Smooth muscle cell (in vitro differentiated cells): Measurements from ENCODE around the gene VPS8. TPM values are rescaled to one million over a fixed set of nuclear protein-coding genes. Genes with fewer than 3 reads are reported as not detected.

Source experiments
- DNase-seq: peaks from one replicate; lab custom pipeline; 2025; ENCODE audit not compliant: unreplicated experiment; lab: John Stamatoyannopoulos, UW
- H2AFZ ChIP-seq: fragments of 200-600 bp; sonication (generic); 2 replicates; pipeline ENCODE4 v1.6.0; 2016; ENCODE audit warnings: antibody characterized with exemption, low read depth, mild to moderate bottlenecking
- H3F3A ChIP-seq: fragments of 200-600 bp; sonication (generic); 2 replicates; pipeline ENCODE4 v1.6.0; 2017; ENCODE audit warnings: antibody characterized with exemption, low read depth
- H3K27ac ChIP-seq: fragments of 200-600 bp; sonication (generic); 2 replicates; pipeline ENCODE4 v1.5.1; 2016; ENCODE audit warnings: low read depth, mild to moderate bottlenecking
- H3K27me3 ChIP-seq: fragments of 200-600 bp; sonication (generic); 2 replicates; pipeline ENCODE4 v1.6.1; 2016; ENCODE audit warnings: low read depth, mild to moderate bottlenecking
- H3K36me3 ChIP-seq: fragments of 200-600 bp; sonication (generic); 2 replicates; pipeline ENCODE4 v1.5.1; 2016; ENCODE audit warnings: low read depth
- H3K4me1 ChIP-seq: fragments of 200-600 bp; sonication (generic); 2 replicates; pipeline ENCODE4 v1.5.1; 2016; ENCODE audit warnings: low read depth
- H3K4me2 ChIP-seq: fragments of 200-600 bp; sonication (generic); 2 replicates; pipeline ENCODE4 v1.6.0; 2016; ENCODE audit warnings: mild to moderate bottlenecking
- H3K4me3 ChIP-seq: fragments of 200-600 bp; sonication (generic); 2 replicates; pipeline ENCODE4 v1.5.1; 2016; ENCODE audit warnings: mild to moderate bottlenecking
- H3K79me2 ChIP-seq: fragments of 200-600 bp; sonication (generic); 2 replicates; pipeline ENCODE4 v1.6.0; 2016; ENCODE audit warnings: low read depth, mild to moderate bottlenecking
- H3K9ac ChIP-seq: fragments of 200-600 bp; sonication (generic); 2 replicates; pipeline ENCODE4 v1.6.0; 2016; ENCODE audit warnings: low read depth
- H3K9me3 ChIP-seq: fragments of 200-600 bp; sonication (generic); replicated peaks from 2 replicates; pipeline ENCODE4 v1.5.1; 2016; ENCODE audit warnings: low read depth
- H4K20me1 ChIP-seq: fragments of 200-600 bp; sonication (generic); 2 replicates; pipeline ENCODE4 v1.6.0; 2016; ENCODE audit warnings: low read depth
- WGBS: methylation state at CpG from one replicate; pipeline ENCODE4 v1.1.7; 2016; ENCODE audit warnings: low lambda C conversion rate; 5-methylcytosine and 5-hydroxymethylcytosine counted together
- polyA plus RNA-seq: library from polyadenylated mRNA; unstranded; fragments of >200 nt; fragmentation: Nextera tagmentation; extraction: Ambion mirVana; gene quantifications from 2 replicates; pipeline ENCODE4 v1.2.1, GENCODE V29; 2016
- total RNA-seq: library from RNA; depleted of rRNA; stranded (reverse); fragments of >200 nt; gene quantifications from 2 replicates; pipeline ENCODE4 v1.2.3, GENCODE V29; 2014
- TF ChIP-seq, protein P1 (sequence below): fragments of 200-600 bp; sonication (generic); IDR thresholded peaks from 2 replicates; pipeline ENCODE4 v1.5.1; 2017; ENCODE audit warnings: borderline replicate concordance, mild to moderate bottlenecking, antibody characterized with exemption; ENCODE audit not compliant: insufficient read depth, poor library complexity, severe bottlenecking

The VPS8 gene
- total and polyA plus RNA-seq, 2 experiments from 2014 or later = 16.1 to 53.9 TPM

DNA sequence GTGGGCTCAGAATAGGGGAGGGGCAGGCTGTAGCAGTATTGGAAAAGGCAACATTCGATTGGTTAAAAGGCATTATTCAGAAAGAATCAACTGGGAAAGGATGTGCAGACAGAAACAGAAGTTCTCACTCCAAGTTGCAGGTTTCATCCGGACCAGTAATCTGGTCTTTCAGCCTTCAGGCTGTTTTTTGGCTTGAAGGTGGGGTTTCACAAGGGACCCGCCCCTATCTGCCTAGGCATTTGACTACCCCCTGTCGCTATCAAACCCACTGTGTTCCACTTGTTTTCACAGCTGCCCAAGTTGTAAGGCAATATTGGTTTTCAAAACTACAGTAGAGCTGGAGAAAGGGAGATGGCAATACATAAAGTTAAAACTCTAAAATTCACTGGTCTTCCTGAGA, 96.9 kb downstream of the VPS8 start:
- H4K20me1 ChIP-seq = no peaks in the 10 kb centered on the region
- H3K9me3 ChIP-seq = no peaks in the 10 kb centered on the region
- no peak overlapping the region for H3K4me3 ChIP-seq
- H3K79me2 ChIP-seq = no peaks in the 10 kb centered on the region
- H3K27ac ChIP-seq = no peak overlapping the region
- peaks cover 41% of the 10 kb centered on the region for H3K4me1 ChIP-seq
- H3K4me2 ChIP-seq = no peak overlapping the region
- H3K27me3 ChIP-seq = no peaks in the 10 kb centered on the region
- no peak overlapping the region for H2AFZ ChIP-seq
- no peaks in the 10 kb centered on the region for H3F3A ChIP-seq
- 70% methylated on average over 4 of the region's 4 CpGs for WGBS
- no peak for DNase-seq
- H3K36me3 ChIP-seq = peaks cover 17% of the 10 kb centered on the region
- TF ChIP-seq, protein P1, sequence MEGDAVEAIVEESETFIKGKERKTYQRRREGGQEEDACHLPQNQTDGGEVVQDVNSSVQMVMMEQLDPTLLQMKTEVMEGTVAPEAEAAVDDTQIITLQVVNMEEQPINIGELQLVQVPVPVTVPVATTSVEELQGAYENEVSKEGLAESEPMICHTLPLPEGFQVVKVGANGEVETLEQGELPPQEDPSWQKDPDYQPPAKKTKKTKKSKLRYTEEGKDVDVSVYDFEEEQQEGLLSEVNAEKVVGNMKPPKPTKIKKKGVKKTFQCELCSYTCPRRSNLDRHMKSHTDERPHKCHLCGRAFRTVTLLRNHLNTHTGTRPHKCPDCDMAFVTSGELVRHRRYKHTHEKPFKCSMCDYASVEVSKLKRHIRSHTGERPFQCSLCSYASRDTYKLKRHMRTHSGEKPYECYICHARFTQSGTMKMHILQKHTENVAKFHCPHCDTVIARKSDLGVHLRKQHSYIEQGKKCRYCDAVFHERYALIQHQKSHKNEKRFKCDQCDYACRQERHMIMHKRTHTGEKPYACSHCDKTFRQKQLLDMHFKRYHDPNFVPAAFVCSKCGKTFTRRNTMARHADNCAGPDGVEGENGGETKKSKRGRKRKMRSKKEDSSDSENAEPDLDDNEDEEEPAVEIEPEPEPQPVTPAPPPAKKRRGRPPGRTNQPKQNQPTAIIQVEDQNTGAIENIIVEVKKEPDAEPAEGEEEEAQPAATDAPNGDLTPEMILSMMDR = no peak
- no peak overlapping the region for H3K9ac ChIP-seq

DNA sequence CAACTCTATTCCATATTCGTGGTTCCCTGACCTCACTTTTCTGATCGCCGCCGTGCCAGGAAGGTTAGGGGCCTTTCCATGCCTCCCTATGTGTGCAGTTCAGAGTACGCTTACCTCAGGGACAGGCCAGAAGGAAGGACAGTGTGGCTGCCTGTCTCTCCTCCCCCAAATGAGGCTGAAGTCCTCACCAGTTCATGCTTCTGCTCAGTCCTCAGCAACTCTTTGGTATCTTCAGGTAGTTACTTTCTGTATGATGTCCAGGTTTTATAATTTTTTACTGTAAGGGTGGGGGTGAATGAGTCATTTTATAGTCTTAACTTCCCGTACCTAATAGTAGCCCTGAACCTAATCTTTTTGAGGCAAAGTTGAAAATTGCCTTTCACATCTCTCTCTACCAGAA, 98.7 kb downstream of the VPS8 start:
- Histone ChIP-seq H3K79me2 (no peaks in the 10 kb centered on the region), H3K4me2 (no peak overlapping the region), H3K27me3 (no peaks in the 10 kb centered on the region), H4K20me1 (no peaks in the 10 kb centered on the region), H3K9ac (no peak overlapping the region), H3F3A (no peaks in the 10 kb centered on the region), H2AFZ (no peak overlapping the region), H3K4me3 (no peak overlapping the region), H3K4me1 (peaks cover 41% of the 10 kb centered on the region), H3K36me3 (peaks cover 5% of the 10 kb centered on the region), H3K27ac (no peak overlapping the region), H3K9me3 (no peaks in the 10 kb centered on the region)
- TF ChIP-seq, protein P1 = no peak
- 94% methylated on average over 6 of the region's 6 CpGs for WGBS
- DNase-seq = no peak

DNA sequence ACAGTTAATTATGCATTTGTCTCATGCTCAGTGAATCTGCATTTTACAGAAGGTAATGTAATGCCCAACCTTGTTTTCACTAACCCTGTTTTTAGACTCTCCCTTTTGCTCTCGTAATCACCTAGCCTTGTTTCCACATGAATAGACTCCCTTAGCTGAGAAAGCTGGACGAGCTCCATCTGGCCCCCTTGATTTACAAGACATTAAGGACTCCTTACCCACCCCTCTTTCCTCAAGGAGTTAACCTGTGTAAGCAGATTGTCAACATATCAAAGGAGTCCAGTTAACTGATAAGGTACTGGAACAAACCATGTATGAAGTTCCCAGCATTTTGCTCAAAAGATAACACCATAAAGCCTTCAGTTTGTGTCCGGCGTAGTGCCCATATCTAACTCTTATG, 99.6 kb downstream of the VPS8 start:
- TF ChIP-seq, protein P1 = no peak
- Histone ChIP-seq H4K20me1 (no peaks in the 10 kb centered on the region), H3K9ac (no peak overlapping the region), H2AFZ (no peak overlapping the region), H3F3A (no peaks in the 10 kb centered on the region), H3K79me2 (no peaks in the 10 kb centered on the region), H3K27ac (no peak overlapping the region), H3K4me2 (no peak overlapping the region), H3K4me1 (peaks cover 39% of the 10 kb centered on the region), H3K36me3 (peaks cover 5% of the 10 kb centered on the region), H3K4me3 (no peak overlapping the region), H3K27me3 (no peaks in the 10 kb centered on the region), H3K9me3 (no peaks in the 10 kb centered on the region)
- WGBS = 84% methylated on average over 4 of the region's 4 CpGs
- no peak for DNase-seq

DNA sequence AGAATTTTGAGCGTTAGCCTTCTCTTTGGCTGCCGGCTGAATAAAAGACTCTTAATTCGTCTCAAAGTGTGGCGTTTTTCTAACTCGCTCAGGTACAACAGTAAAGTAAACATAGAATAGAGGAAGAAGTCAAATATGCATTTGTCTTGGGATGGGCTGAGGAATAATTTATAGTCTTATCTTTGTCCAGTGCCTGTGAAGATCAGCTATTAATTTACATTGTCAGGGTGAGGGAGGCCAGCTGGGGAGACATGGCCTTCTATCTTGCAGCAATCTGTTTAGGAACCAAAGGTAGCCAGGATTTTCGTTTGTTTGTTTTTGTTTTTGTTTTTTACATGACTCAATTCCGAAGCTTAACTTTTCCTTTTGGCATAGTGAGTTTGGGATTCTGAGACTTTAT, 100.2 kb downstream of the VPS8 start:
- DNase-seq = no peak
- no peak overlapping the region for H3K4me3 ChIP-seq
- no peaks in the 10 kb centered on the region for H3K27me3 ChIP-seq
- peaks cover 34% of the 10 kb centered on the region for H3K4me1 ChIP-seq
- H3K27ac ChIP-seq = no peak overlapping the region
- H3K9me3 ChIP-seq = no peaks in the 10 kb centered on the region
- H3F3A ChIP-seq = no peaks in the 10 kb centered on the region
- TF ChIP-seq, protein P1 = no peak
- no peaks in the 10 kb centered on the region for H3K79me2 ChIP-seq
- H3K4me2 ChIP-seq = no peak overlapping the region
- H3K36me3 ChIP-seq = peaks cover 5% of the 10 kb centered on the region
- no peaks in the 10 kb centered on the region for H4K20me1 ChIP-seq
- H3K9ac ChIP-seq = no peak overlapping the region
- H2AFZ ChIP-seq = no peak overlapping the region
- 66% methylated on average over 7 of the region's 7 CpGs for WGBS
